ENCODE results near the gene MYO1D. TPM values are rescaled to one million over a fixed set of nuclear protein-coding genes. Genes with fewer than 3 reads are reported as not detected.

The MYO1D gene
- total and polyA plus RNA-seq, 2 donors (not counting 1 experiment from before 2014, with no cell fraction given) = 5.4 to 26.7 TPM

DNA sequence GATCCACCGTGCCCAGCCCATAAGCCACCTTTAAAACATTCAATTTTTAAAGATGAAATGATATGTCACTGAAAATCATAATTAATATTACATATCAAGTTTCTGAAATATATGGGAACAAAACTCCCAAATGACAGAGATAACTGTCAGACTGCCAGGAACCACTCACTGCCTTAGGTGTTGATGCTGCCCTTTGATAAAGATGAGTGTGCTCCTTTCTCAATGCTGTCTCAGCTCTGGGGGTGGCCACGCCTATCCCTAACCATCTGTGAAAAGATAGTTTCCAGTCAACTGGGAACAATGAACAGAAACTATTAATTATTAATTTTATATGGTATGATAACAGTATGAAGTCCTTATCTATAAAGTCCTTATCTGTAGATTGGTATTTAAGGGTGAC is 177.7 kb downstream of the MYO1D start:
- POLR2A ChIA-PET = no interaction called here
- no CpG with 5 or more reads among the region's 2 CpGs for WGBS (ENCODE audit: insufficient coverage)
- H3K4me1 Mint-ChIP-seq = no peaks in the 10 kb centered on the region

DNA sequence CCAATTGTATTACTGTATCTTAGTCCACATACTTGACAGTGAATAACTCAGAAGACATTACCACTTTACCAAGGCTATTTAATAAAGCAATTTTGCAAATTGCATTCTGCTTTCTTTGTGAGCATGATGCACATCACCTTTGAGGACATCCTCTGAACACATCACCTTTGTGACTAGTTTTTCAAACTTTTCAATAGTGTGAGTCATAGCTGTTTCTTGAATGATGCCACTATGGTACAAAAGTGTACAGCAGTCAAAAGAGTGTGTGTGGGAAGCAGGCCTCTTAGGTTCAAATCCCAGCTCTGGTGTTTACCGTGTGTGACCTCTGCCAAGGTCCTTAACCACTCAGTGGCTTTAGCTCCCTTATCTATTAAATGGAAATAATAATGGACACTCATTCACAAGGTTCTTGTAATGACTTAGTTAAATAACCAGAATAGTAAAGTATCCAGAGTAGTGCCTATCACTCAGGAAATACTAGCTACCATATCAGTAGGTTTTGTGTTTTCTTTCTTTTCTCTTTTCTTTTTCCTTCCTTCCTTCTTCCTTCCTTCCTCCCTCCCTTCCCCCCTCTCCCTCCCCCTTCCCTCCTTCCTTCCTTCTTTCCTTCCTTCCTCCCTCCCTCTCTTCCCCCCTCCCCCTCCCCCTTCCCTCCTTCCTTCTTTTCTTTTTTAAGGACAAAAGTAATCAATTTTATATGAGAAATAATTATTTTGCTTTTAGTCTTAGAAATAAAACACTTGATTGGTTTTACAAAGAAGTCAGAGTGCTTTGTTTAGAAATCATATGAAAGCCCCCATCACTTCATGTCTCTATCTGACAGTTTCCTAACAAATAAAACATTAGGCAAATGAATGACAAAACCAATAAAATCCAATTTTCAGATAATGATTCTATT is 178.9 kb downstream of the MYO1D start:
- no peak for DNase-seq
- H3K9ac ChIP-seq (ENCODE audit: low read length) = no peak overlapping the region
- no peaks in the 10 kb centered on the region for H3K9me3 ChIP-seq (ENCODE audit: control extremely low read depth in 1 of 3, control insufficient read depth in 2 of 3, insufficient read depth in 1 of 3, low read length in 2 of 3)
- H3K27me3 Mint-ChIP-seq = no peaks in the 10 kb centered on the region
- no peaks in the 10 kb centered on the region for H3K36me3 ChIP-seq (replicated peaks in 1 of 2; ENCODE audit: control extremely low read depth in 1 of 2, control insufficient read depth in 1 of 2, extremely low read depth in 1 of 2, insufficient read depth in 2 of 2, low read length in 1 of 2)
- no peak overlapping the region for H2AFZ ChIP-seq (ENCODE audit: insufficient read depth, low read depth, low read length, poor library complexity, severe bottlenecking)
- ChIA-PET POLR2A (no interaction called here), CTCF (no interaction called here)
- ATAC-seq (ENCODE audit: low read depth) = no peak
- no peak overlapping the region for H3K4me2 ChIP-seq (replicated peaks; ENCODE audit: low read depth, low read length, poor library complexity, severe bottlenecking)
- no peaks in the 10 kb centered on the region for H3K9me3 Mint-ChIP-seq (ENCODE audit: insufficient read depth)
- no CpG with 5 or more reads among the region's 1 CpG for WGBS (ENCODE audit: insufficient coverage)
- intact Hi-C loops (cut with micrococcal nuclease) = no loop called here
- no peaks in the 10 kb centered on the region for H3K4me1 Mint-ChIP-seq
- no peak overlapping the region for H3K4me3 Mint-ChIP-seq
- no peaks in the 10 kb centered on the region for H3K4me1 ChIP-seq (ENCODE audit: control insufficient read depth in 2 of 2, insufficient read depth in 2 of 2, low read length in 2 of 2)
- H3K27ac Mint-ChIP-seq = no peak overlapping the region
- H3K27me3 ChIP-seq (replicated peaks in 1 of 4; ENCODE audit: control extremely low read depth in 1 of 4, control insufficient read depth in 3 of 4, insufficient read depth in 4 of 4, low read length in 3 of 4) = no peaks in the 10 kb centered on the region
- TF ChIP-seq EZH2 (IDR thresholded peaks at IDR 0.05; ENCODE audit: borderline replicate concordance, insufficient read depth, low read depth, low read length, poor library complexity, severe bottlenecking) = no peak
- TF ChIP-seq, protein P1, sequence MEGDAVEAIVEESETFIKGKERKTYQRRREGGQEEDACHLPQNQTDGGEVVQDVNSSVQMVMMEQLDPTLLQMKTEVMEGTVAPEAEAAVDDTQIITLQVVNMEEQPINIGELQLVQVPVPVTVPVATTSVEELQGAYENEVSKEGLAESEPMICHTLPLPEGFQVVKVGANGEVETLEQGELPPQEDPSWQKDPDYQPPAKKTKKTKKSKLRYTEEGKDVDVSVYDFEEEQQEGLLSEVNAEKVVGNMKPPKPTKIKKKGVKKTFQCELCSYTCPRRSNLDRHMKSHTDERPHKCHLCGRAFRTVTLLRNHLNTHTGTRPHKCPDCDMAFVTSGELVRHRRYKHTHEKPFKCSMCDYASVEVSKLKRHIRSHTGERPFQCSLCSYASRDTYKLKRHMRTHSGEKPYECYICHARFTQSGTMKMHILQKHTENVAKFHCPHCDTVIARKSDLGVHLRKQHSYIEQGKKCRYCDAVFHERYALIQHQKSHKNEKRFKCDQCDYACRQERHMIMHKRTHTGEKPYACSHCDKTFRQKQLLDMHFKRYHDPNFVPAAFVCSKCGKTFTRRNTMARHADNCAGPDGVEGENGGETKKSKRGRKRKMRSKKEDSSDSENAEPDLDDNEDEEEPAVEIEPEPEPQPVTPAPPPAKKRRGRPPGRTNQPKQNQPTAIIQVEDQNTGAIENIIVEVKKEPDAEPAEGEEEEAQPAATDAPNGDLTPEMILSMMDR (IDR thresholded peaks at IDR 0.05) = no peak
- H3K79me2 ChIP-seq (ENCODE audit: control insufficient read depth, insufficient read depth, low read length) = no peaks in the 10 kb centered on the region
- H3K27ac ChIP-seq (ENCODE audit: low read length in 2 of 2) = no peak overlapping the region
- H3K4me3 ChIP-seq (ENCODE audit: control extremely low read depth in 1 of 5, extremely low read depth in 1 of 5, insufficient read depth in 1 of 5, low read depth in 2 of 5, low read length in 4 of 5) = no peak overlapping the region
- no peaks in the 10 kb centered on the region for H4K20me1 ChIP-seq (ENCODE audit: control insufficient read depth, insufficient read depth, low read length, poor library complexity, severe bottlenecking)

More for the DNA sequence above, 177.7 kb downstream of the MYO1D start:
- H2AFZ ChIP-seq (ENCODE audit: insufficient read depth, low read depth, low read length, poor library complexity, severe bottlenecking) = no peak overlapping the region
- no peak overlapping the region for H3K27ac ChIP-seq (ENCODE audit: low read length in 2 of 2)
- CTCF ChIA-PET = no interaction called here
- H3K4me3 Mint-ChIP-seq = no peak overlapping the region
- H3K27ac Mint-ChIP-seq = no peak overlapping the region
- no peak overlapping the region for H3K4me2 ChIP-seq (replicated peaks; ENCODE audit: low read depth, low read length, poor library complexity, severe bottlenecking)
- no peaks in the 10 kb centered on the region for H3K9me3 Mint-ChIP-seq (ENCODE audit: insufficient read depth)
- intact Hi-C loops (cut with micrococcal nuclease) = no loop called here
- no peak overlapping the region for H3K9ac ChIP-seq (ENCODE audit: low read length)
- no peaks in the 10 kb centered on the region for H3K36me3 ChIP-seq (replicated peaks in 1 of 2; ENCODE audit: control extremely low read depth in 1 of 2, control insufficient read depth in 1 of 2, extremely low read depth in 1 of 2, insufficient read depth in 2 of 2, low read length in 1 of 2)
- no peaks in the 10 kb centered on the region for H3K9me3 ChIP-seq (ENCODE audit: control extremely low read depth in 1 of 3, control insufficient read depth in 2 of 3, insufficient read depth in 1 of 3, low read length in 2 of 3)
- H3K4me3 ChIP-seq (ENCODE audit: control extremely low read depth in 1 of 5, extremely low read depth in 1 of 5, insufficient read depth in 1 of 5, low read depth in 2 of 5, low read length in 4 of 5) = no peak overlapping the region
- no peaks in the 10 kb centered on the region for H3K4me1 ChIP-seq (ENCODE audit: control insufficient read depth in 2 of 2, insufficient read depth in 2 of 2, low read length in 2 of 2)
- H4K20me1 ChIP-seq (ENCODE audit: control insufficient read depth, insufficient read depth, low read length, poor library complexity, severe bottlenecking) = no peaks in the 10 kb centered on the region
- ATAC-seq (ENCODE audit: low read depth) (no peak), DNase-seq (no peak)
- no peaks in the 10 kb centered on the region for H3K79me2 ChIP-seq (ENCODE audit: control insufficient read depth, insufficient read depth, low read length)
- H3K27me3 Mint-ChIP-seq = no peaks in the 10 kb centered on the region
- H3K27me3 ChIP-seq (replicated peaks in 1 of 4; ENCODE audit: control extremely low read depth in 1 of 4, control insufficient read depth in 3 of 4, insufficient read depth in 4 of 4, low read length in 3 of 4) = no peaks in the 10 kb centered on the region
- TF ChIP-seq EZH2 (IDR thresholded peaks at IDR 0.05; ENCODE audit: borderline replicate concordance, insufficient read depth, low read depth, low read length, poor library complexity, severe bottlenecking) = no peak
- TF ChIP-seq, protein P1 (IDR thresholded peaks at IDR 0.05) = no peak
